Activated CD4-positive, CD25-positive, alpha-beta regulatory T cell treated with anti-CD3 and anti-CD28 coated beads, Interleukin-2, amount 50 U/mL, for 16 hours (primary cell): ENCODE measurements around the gene SLITRK2.

Experiments used
- DNase-seq: peaks from one replicate; pipeline ENCODE4 v3.0.0-alpha.2; 2020; ENCODE audit warnings: low read depth, low spot score

SLITRK2 gene

GRCh38 chrX:145856181-145856580 lies 38.6 kb downstream of the SLITRK2 start:
- DNase-seq: no peak

GRCh38 chrX:145861818-145862217 lies 44.2 kb downstream of the SLITRK2 start:
- no peak for DNase-seq

GRCh38 chrX:145865082-145865481 lies 47.5 kb downstream of the SLITRK2 start:
- DNase-seq: no peak
